Epithelial cell of proximal tubule (primary cell): ENCODE measurements around the gene SH3RF1. TPM values are rescaled to one million over a fixed set of nuclear protein-coding genes. Genes with fewer than 3 reads are reported as not detected.

Experiments
- DNase-seq: peaks from one replicate; pipeline ENCODE4 v3.0.0-alpha.2; 2011; ENCODE audit warnings: low read depth
- H3K4me3 ChIP-seq: 2 replicates; pipeline ENCODE4 v1.5.1; 2011; ENCODE audit warnings: low read depth, mild to moderate bottlenecking, low read length
- CTCF ChIP-seq: conservative IDR thresholded peaks from 2 replicates; pipeline ENCODE4 v1.5.1; 2012; ENCODE audit warnings: low read depth, mild to moderate bottlenecking, low read length
- total RNA-seq: library from RNA; depleted of rRNA; stranded (reverse); fragments of >200 nt; gene quantifications from 2 replicates; pipeline ENCODE4 v1.2.3, GENCODE V29; 2015

The SH3RF1 gene
- total RNA-seq, 1 donor from 2014 or later = 25.8 TPM

GRCh38 chr4:169059306-169060211, 211.2 kb downstream of the SH3RF1 start:
- H3K4me3 ChIP-seq = no peak overlapping the region
- DNase-seq = no peak
- no peak for TF ChIP-seq CTCF

- no peak for DNase-seq
- TF ChIP-seq CTCF = no peak
- no peak overlapping the region for H3K4me3 ChIP-seq
These were observed 212.4 kb downstream of the SH3RF1 start for GRCh38 chr4:169058312-169058711.

- no peak for DNase-seq
- no peak for TF ChIP-seq CTCF
- no peak overlapping the region for H3K4me3 ChIP-seq
These were observed 215.9 kb downstream of the SH3RF1 start for GRCh38 chr4:169054879-169055278.

GRCh38 chr4:169052594-169052945, 218.2 kb downstream of the SH3RF1 start:
- TF ChIP-seq CTCF = no peak
- no peak for DNase-seq
- H3K4me3 ChIP-seq = no peak overlapping the region

- no peak overlapping the region for H3K4me3 ChIP-seq
- no peak for TF ChIP-seq CTCF
- DNase-seq = no peak
These were observed 218.8 kb downstream of the SH3RF1 start for GRCh38 chr4:169051761-169052593.

GRCh38 chr4:169050881-169051760, 219.6 kb downstream of the SH3RF1 start:
- no peak for DNase-seq
- no peak overlapping the region for H3K4me3 ChIP-seq
- no peak for TF ChIP-seq CTCF
